Glutamatergic neuron (in vitro differentiated cells): ENCODE measurements around the gene MTHFR. TPM values are rescaled to one million over a fixed set of nuclear protein-coding genes. Genes with fewer than 3 reads are reported as not detected.
A peak's percentile ranks its signal among the peaks of the same experiment; 100 is the strongest.

Source experiments
- DNase-seq: peaks from one replicate; pipeline ENCODE4 v3.0.0; 2022
- H3K27ac Mint-ChIP-seq: one replicate; pipeline ENCODE4 v1.8.0; 2020; ENCODE audit warnings: mild to moderate bottlenecking, mixed read lengths, inconsistent platforms; ENCODE audit not compliant: unreplicated experiment
- H3K27me3 Mint-ChIP-seq: one replicate; pipeline ENCODE4 v1.8.0; 2020; ENCODE audit warnings: mild to moderate bottlenecking, moderate library complexity, mixed read lengths, inconsistent platforms; ENCODE audit not compliant: unreplicated experiment
- H3K36me3 Mint-ChIP-seq: one replicate; pipeline ENCODE4 v1.8.0; 2020; ENCODE audit warnings: mild to moderate bottlenecking, mixed read lengths, inconsistent platforms; ENCODE audit not compliant: unreplicated experiment
- H3K4me1 Mint-ChIP-seq: one replicate; pipeline ENCODE4 v1.8.0; 2020; ENCODE audit warnings: mild to moderate bottlenecking, low read depth, mixed read lengths, inconsistent platforms; ENCODE audit not compliant: unreplicated experiment
- H3K4me3 Mint-ChIP-seq: one replicate; pipeline ENCODE4 v1.8.0; 2020; ENCODE audit warnings: mild to moderate bottlenecking, mixed read lengths, inconsistent platforms; ENCODE audit not compliant: unreplicated experiment
- H3K9me3 Mint-ChIP-seq: one replicate; pipeline ENCODE4 v1.8.0; 2020; ENCODE audit warnings: mild to moderate bottlenecking, moderate library complexity, mixed read lengths, inconsistent platforms; ENCODE audit not compliant: unreplicated experiment
- CTCF ChIP-seq: fragments of 200-600 bp; sonication (generic); IDR thresholded peaks from one replicate; pipeline ENCODE4 v1.5.0; 2021; ENCODE audit not compliant: partially characterized antibody, unreplicated experiment
- total RNA-seq: library from RNA; stranded (reverse); fragmentation: NEBNext Ultra II Directional; extraction: Animal tissue kit (Norgen Biotek cat#: 25700); gene quantifications from one replicate; pipeline ENCODE4 v1.2.1, GENCODE V29; 2021; ENCODE audit not compliant: unreplicated experiment

The MTHFR gene
- total RNA-seq, 1 donor from 2014 or later: 83.2 TPM

- H3K27ac Mint-ChIP-seq: peak overlapping the region; percentile 22
Observed at GRCh38 chr1:11784993-11785769, 20.6 kb downstream of the MTHFR start.

GRCh38 chr1:11784256-11784992 is 21.3 kb downstream of the MTHFR start:
- DNase-seq: no peak
- H3K27me3 Mint-ChIP-seq: peaks cover 5% of the 10 kb centered on the region
- peaks cover 4% of the 10 kb centered on the region for H3K4me1 Mint-ChIP-seq
- no peaks in the 10 kb centered on the region for H3K36me3 Mint-ChIP-seq
- no peak overlapping the region for H3K4me3 Mint-ChIP-seq
- no peak overlapping the region for H3K27ac Mint-ChIP-seq
- H3K9me3 Mint-ChIP-seq: peaks cover 4% of the 10 kb centered on the region
- TF ChIP-seq CTCF: no peak

More at GRCh38 chr1:11784993-11785769, 20.6 kb downstream of the MTHFR start:
- Mint-ChIP-seq H3K36me3 (no peaks in the 10 kb centered on the region), H3K27me3 (peaks cover 5% of the 10 kb centered on the region), H3K4me3 (no peak overlapping the region), H3K4me1 (peaks cover 4% of the 10 kb centered on the region), H3K9me3 (peaks cover 4% of the 10 kb centered on the region)
- DNase-seq: peak; percentile 81
- TF ChIP-seq CTCF: peak; percentile 88

GRCh38 chr1:11783556-11783955 is 22.2 kb downstream of the MTHFR start:
- H3K9me3 Mint-ChIP-seq: peaks cover 4% of the 10 kb centered on the region
- H3K27me3 Mint-ChIP-seq: peaks cover 5% of the 10 kb centered on the region
- no peak overlapping the region for H3K27ac Mint-ChIP-seq
- no peak for TF ChIP-seq CTCF
- H3K4me3 Mint-ChIP-seq: no peak overlapping the region
- DNase-seq: no peak
- no peaks in the 10 kb centered on the region for H3K36me3 Mint-ChIP-seq
- peaks cover 4% of the 10 kb centered on the region for H3K4me1 Mint-ChIP-seq

- Mint-ChIP-seq H3K27me3 (no peaks in the 10 kb centered on the region), H3K27ac (no peak overlapping the region), H3K9me3 (peaks cover 2% of the 10 kb centered on the region), H3K4me3 (no peak overlapping the region), H3K4me1 (peaks cover 2% of the 10 kb centered on the region), H3K36me3 (no peaks in the 10 kb centered on the region)
- TF ChIP-seq CTCF: no peak
- no peak for DNase-seq
Observed at GRCh38 chr1:11782127-11782708, 23.5 kb downstream of the MTHFR start.

GRCh38 chr1:11781297-11781696 is 24.5 kb downstream of the MTHFR start:
- H3K4me3 Mint-ChIP-seq: no peak overlapping the region
- no peak for DNase-seq
- no peaks in the 10 kb centered on the region for H3K27me3 Mint-ChIP-seq
- TF ChIP-seq CTCF: no peak
- no peaks in the 10 kb centered on the region for H3K36me3 Mint-ChIP-seq
- H3K27ac Mint-ChIP-seq: no peak overlapping the region
- peaks cover 4% of the 10 kb centered on the region for H3K9me3 Mint-ChIP-seq
- peaks cover 2% of the 10 kb centered on the region for H3K4me1 Mint-ChIP-seq
